IMR-90 (cell line): ENCODE data around the gene AMZ2. TPM values are rescaled to one million over a fixed set of nuclear protein-coding genes. Genes with fewer than 3 reads are reported as not detected.
A peak's percentile ranks its signal among the peaks of the same experiment; 100 is the strongest.
"Not testable (repeated sequence)": the region's sequence is repeated elsewhere in the genome, so short reads cannot be mapped to it uniquely, and the experiment has no call there.

Experiments used
- ATAC-seq: fragments of 200-7000 bp; cut with Tn5 transposase; 2 replicates; pipeline ENCODE4 v1.9.1; 2020; ENCODE audit warnings: low read depth, mild to moderate bottlenecking, moderate library complexity
- BruUV-seq: library from RNA; stranded (reverse); fragments of 400-500 nt; replicated peaks from 2 replicates; lab custom pipeline; 2021; lab: Mats Ljungman, UMichigan
- CTCF ChIA-PET: fragments of 300-600 bp; formaldehyde crosslinking; extraction: SDS; loops from one replicate; lab custom pipeline; 2021; ENCODE audit warnings: antibody characterized with exemption; lab: Yijun Ruan, JAX
- POLR2A ChIA-PET: fragments of 300-600 bp; sonication (Branson Sonifier 250); formaldehyde crosslinking; loops from one replicate; lab custom pipeline; 2022; ENCODE audit warnings: antibody characterized with exemption; ENCODE audit not compliant: unreplicated experiment; lab: Charles Lee
- DNase-seq: peaks from one replicate; pipeline ENCODE4 v3.0.0; 2013
- H2AFZ ChIP-seq: replicated peaks from 2 replicates; pipeline ENCODE3; 2013; ENCODE audit warnings: low read length, mild to moderate bottlenecking; ENCODE audit not compliant: poor library complexity
- H2AK5ac ChIP-seq: 2 replicates; pipeline ENCODE4 v1.6.1; 2013; ENCODE audit warnings: low read depth, low read length, inconsistent platforms
- H2AK9ac ChIP-seq: replicated peaks from 2 replicates; pipeline ENCODE3; 2013; ENCODE audit warnings: mild to moderate bottlenecking, low read depth, low read length, moderate library complexity; ENCODE audit not compliant: poor library complexity
- H2BK120ac ChIP-seq: 2 replicates; pipeline ENCODE4 v1.6.1; 2013; ENCODE audit warnings: low read depth, low read length, inconsistent platforms
- H2BK15ac ChIP-seq: 3 replicates; pipeline ENCODE4 v1.6.1; 2013; ENCODE audit warnings: low read depth, low read length, inconsistent platforms
- H2BK20ac ChIP-seq: 2 replicates; pipeline ENCODE4 v1.6.1; 2013; ENCODE audit warnings: low read depth, mild to moderate bottlenecking, inconsistent platforms, low read length, moderate library complexity
- H2BK5ac ChIP-seq: 2 replicates; pipeline ENCODE4 v1.6.1; 2013; ENCODE audit warnings: mild to moderate bottlenecking, low read depth, low read length, inconsistent platforms; ENCODE audit not compliant: poor library complexity, severe bottlenecking
- H3K14ac ChIP-seq: replicated peaks from 2 replicates; pipeline ENCODE4 v1.6.1; 2013; ENCODE audit warnings: low read depth, low read length, inconsistent platforms
- H3K18ac ChIP-seq: 2 replicates; pipeline ENCODE4 v1.6.1; 2013; ENCODE audit warnings: low read depth, low read length, control low read depth
- H3K23ac ChIP-seq: 2 replicates; pipeline ENCODE4 v1.6.1; 2013; ENCODE audit warnings: low read depth, low read length, inconsistent platforms
- H3K27ac ChIP-seq: 2 replicates; pipeline ENCODE4 v1.5.1; 2013; ENCODE audit warnings: mild to moderate bottlenecking, control low read depth, low read length; ENCODE audit not compliant: insufficient read depth
- H3K27me3 ChIP-seq: 2 replicates; pipeline ENCODE4 v1.6.1; 2013; ENCODE audit warnings: low read length; ENCODE audit not compliant: control insufficient read depth, insufficient read depth
- H3K36me3 ChIP-seq: 2 replicates; pipeline ENCODE4 v1.6.1; 2013; ENCODE audit warnings: low read length, mixed read lengths; ENCODE audit not compliant: control insufficient read depth, insufficient read depth
- H3K4ac ChIP-seq: 2 replicates; pipeline ENCODE4 v1.6.1; 2013; ENCODE audit warnings: low read depth, low read length, inconsistent platforms
- H3K4me1 ChIP-seq: 2 replicates; pipeline ENCODE4 v1.6.1; 2013; ENCODE audit warnings: low read length, mixed read lengths; ENCODE audit not compliant: control insufficient read depth, insufficient read depth
- H3K4me2 ChIP-seq: 2 replicates; pipeline ENCODE4 v1.6.1; 2013; ENCODE audit warnings: low read depth, mild to moderate bottlenecking, control low read depth, low read length, moderate library complexity
- H3K4me3 ChIP-seq: 2 replicates; pipeline ENCODE4 v1.5.1; 2013; ENCODE audit warnings: low read depth, mild to moderate bottlenecking, control low read depth, low read length, moderate library complexity; ENCODE audit not compliant: insufficient read depth
- H3K56ac ChIP-seq: 2 replicates; pipeline ENCODE4 v1.6.1; 2013; ENCODE audit warnings: low read length, inconsistent platforms; ENCODE audit not compliant: insufficient read depth; ENCODE audit errors: extremely low read depth
- H3K79me1 ChIP-seq, 2 experiments: 2 replicates each; pipeline ENCODE4 v1.6.1; 2013; ENCODE audit warnings: low read length in 2 of 2, inconsistent platforms in 1 of 2, low read depth in 1 of 2
- H3K9ac ChIP-seq: 2 replicates; pipeline ENCODE4 v1.6.1; 2013; ENCODE audit warnings: low read depth, low read length, control low read depth
- H3K9me1 ChIP-seq: 2 replicates; pipeline ENCODE4 v1.6.1; 2013; ENCODE audit warnings: low read length, inconsistent platforms; ENCODE audit not compliant: insufficient read depth
- H3K9me3 ChIP-seq: 2 replicates; pipeline ENCODE4 v1.6.1; 2013; ENCODE audit warnings: low read length; ENCODE audit not compliant: control insufficient read depth, insufficient read depth
- H4K20me1 ChIP-seq: 2 replicates; pipeline ENCODE4 v1.6.1; 2013; ENCODE audit warnings: low read length, inconsistent platforms; ENCODE audit not compliant: insufficient read depth
- H4K5ac ChIP-seq: 2 replicates; pipeline ENCODE4 v1.6.1; 2013; ENCODE audit warnings: mild to moderate bottlenecking, low read depth, low read length, control low read depth
- H4K8ac ChIP-seq, 2 experiments: 2 replicates each; pipeline ENCODE4 v1.6.1; 2013; ENCODE audit warnings: low read depth in 2 of 2, low read length in 2 of 2, control low read depth in 1 of 2, inconsistent platforms in 1 of 2
- H4K91ac ChIP-seq: 2 replicates; pipeline ENCODE4 v1.6.1; 2013; ENCODE audit warnings: low read depth, low read length, inconsistent platforms; ENCODE audit not compliant: insufficient read depth
- RAD21 ChIP-seq: IDR thresholded peaks from 2 replicates; pipeline ENCODE4 v1.6.1; 2012; ENCODE audit warnings: low read length, improper control_type of control experiment
- WGBS, 2 experiments: methylation state at CpG; one replicate each; pipeline versions ENCODE4 v1.1.5 to v1.1.7; 2013; ENCODE audit warnings: missing lambda C conversion rate in 2 of 2; ENCODE audit not compliant: insufficient read length in 1 of 2; ENCODE audit errors: extremely low coverage in 2 of 2; 5-methylcytosine and 5-hydroxymethylcytosine counted together
- dilution Hi-C: fragments of 300-500 bp; cut with HindIII; formaldehyde crosslinking; loops from one replicate; pipeline ENCODE4 v1.14.3; 2018; ENCODE audit warnings: low sequenced_read_pairs; ENCODE audit not compliant: unreplicated experiment
- in situ Hi-C: fragments of 300-500 bp; cut with MboI; formaldehyde crosslinking; loops from 3 replicates; pipeline ENCODE4 v1.14.3; 2019; ENCODE audit warnings: low sequenced_read_pairs, inconsistent platforms, mixed read lengths
- intact Hi-C: fragments of 100-400 bp; cut with micrococcal nuclease; formaldehyde crosslinking; loops from 2 replicates; pipeline ENCODE4 v1.10.0; 2022
- polyA plus RNA-seq, 3 experiments: library from polyadenylated mRNA; depleted of rRNA; stranded (reverse); fragments of >200 nt; gene quantifications; 2 replicates each; pipeline ENCODE4 v1.2.3, GENCODE V29; 2012; ENCODE audit warnings: low replicate concordance in 1 of 3
- total RNA-seq: library from RNA; depleted of rRNA; stranded (reverse); fragments of >200 nt; gene quantifications from 2 replicates; pipeline ENCODE4 v1.2.3, GENCODE V29; 2012

AMZ2 gene
- total and polyA plus RNA-seq, 2 of the 4 experiments (the other 2 are of a cell fraction), result 65.4 to 90.2 TPM

GRCh38 chr17:68257934-68258333 is 10.1 kb downstream of the AMZ2 start:
- no peak overlapping the region for H2AK5ac ChIP-seq
- no peak overlapping the region for H4K8ac ChIP-seq
- no peaks in the 10 kb centered on the region for H3K79me1 ChIP-seq
- peaks cover 8% of the 10 kb centered on the region for H3K36me3 ChIP-seq
- H3K27me3 ChIP-seq, result no peaks in the 10 kb centered on the region
- CTCF ChIA-PET, result interaction anchor here (1.0 to 1.3 kb wide), 1 partner anchor 141 kb away, joined by 3 to 4 read pairs; no protein-coding TSS in a partner anchor
- no peak overlapping the region for H3K9ac ChIP-seq
- no peak overlapping the region for H3K56ac ChIP-seq
- no peak overlapping the region for H3K23ac ChIP-seq
- H3K4me1 ChIP-seq, result no peaks in the 10 kb centered on the region
- intact Hi-C loops (no loop called here), dilution Hi-C loops (no loop called here), in situ Hi-C loops (loop anchor here (25.0 kb wide), 1 partner anchor 504 kb away; no protein-coding TSS in a partner anchor)
- no peak overlapping the region for H2AK9ac ChIP-seq
- no peak overlapping the region for H3K18ac ChIP-seq
- no peak overlapping the region for H2BK20ac ChIP-seq
- H3K4me2 ChIP-seq, result no peak overlapping the region
- no peak for TF ChIP-seq RAD21
- peaks cover 2% of the 10 kb centered on the region; the same call in 1 of the 2 replicates for H3K9me1 ChIP-seq
- no peak overlapping the region for H4K91ac ChIP-seq
- no peak overlapping the region for H2BK120ac ChIP-seq
- no peaks in the 10 kb centered on the region for H4K20me1 ChIP-seq
- no peak overlapping the region for H2BK5ac ChIP-seq
- DNase-seq (peak; percentile 13), ATAC-seq (no peak)
- H3K4me3 ChIP-seq, result no peak overlapping the region
- POLR2A ChIA-PET, result no interaction called here
- H3K4ac ChIP-seq, result no peak overlapping the region
- H4K5ac ChIP-seq, result no peak overlapping the region
- H3K14ac ChIP-seq, result no peak overlapping the region
- no TSS peak for BruUV-seq
- no peak overlapping the region for H2BK15ac ChIP-seq
- no peaks in the 10 kb centered on the region for H3K9me3 ChIP-seq
- H3K27ac ChIP-seq, result no peak overlapping the region
- H2AFZ ChIP-seq, result no peak overlapping the region

GRCh38 chr17:68258890-68259647 is 11.2 kb downstream of the AMZ2 start:
- Histone ChIP-seq H3K9ac (peak overlapping the region; percentile 48; the same call in 1 of the 2 replicates), H4K5ac (peak overlapping the region; percentile 82; the same call in 1 of the 2 replicates), H3K23ac (peak overlapping the region; percentile 59; the same call in 1 of the 2 replicates), H3K56ac (peak overlapping the region; percentile 14; the same call in 1 of the 2 replicates), H3K18ac (peak overlapping the region; percentile 29; the same call in 1 of the 2 replicates), H2AFZ (peak overlapping the region; percentile 68), H3K4me2 (peak overlapping the region; percentile 51), H3K4me3 (0 out of 2 replicates have a peak overlapping the region, but pooled peaks have one; percentile 5), H2BK5ac (peak overlapping the region; percentile 47), H4K8ac (peak overlapping the region; percentile 60 to 86; a peak in 3 of 4 replicates)
- H3K14ac ChIP-seq, H2BK20ac ChIP-seq, H2AK9ac ChIP-seq, H3K9me3 ChIP-seq, H3K4me1 ChIP-seq, H3K36me3 ChIP-seq, H2AK5ac ChIP-seq, dilution Hi-C loops, BruUV-seq, H2BK15ac ChIP-seq, H3K4ac ChIP-seq, H4K20me1 ChIP-seq, intact Hi-C loops, H3K79me1 ChIP-seq, POLR2A ChIA-PET, H3K9me1 ChIP-seq, H3K27me3 ChIP-seq, H4K91ac ChIP-seq, H2BK120ac ChIP-seq, H3K27ac ChIP-seq: not testable (repeated sequence)
- DNase-seq (peak; percentile 51), ATAC-seq (peak; percentile 93)
- in situ Hi-C loops, result loop anchor here (25.0 kb wide), 1 partner anchor 503 kb away; no protein-coding TSS in a partner anchor
- CTCF ChIA-PET, result interaction anchor here (0.6 to 1.3 kb wide), 2 partner anchors 140 to 194 kb away, joined by 3 to 4 read pairs; no protein-coding TSS in a partner anchor
- 0% methylated on average over 8 of the region's 44 CpGs; no CpG with 5 or more reads in 1 of the 2 experiments for WGBS, 2 experiments
